Stimulated activated CD8-positive, alpha-beta memory T cell treated with anti-CD3 and anti-CD28 coated beads, Interleukin-7, amount 100 ng/mL, for 1 hour (primary cell): ENCODE data around the gene TEX19.
"Not testable (repeated sequence)": the region's sequence is repeated elsewhere in the genome, so short reads cannot be mapped to it uniquely, and the experiment has no call there.

Experiments used
- DNase-seq, 2 donors: peaks; one replicate each; pipeline ENCODE4 v3.0.0-alpha.2; 2020; ENCODE audit warnings: low read depth in 2 of 2

The TEX19 gene

GRCh38 chr17:82354804-82355308 lies 4.2 kb upstream of the TEX19 start:
- no peak for DNase-seq

- no peak for DNase-seq
Measured at GRCh38 chr17:82355770-82356427, 3.1 kb upstream of the TEX19 start.

- no peak for DNase-seq
Measured at GRCh38 chr17:82356845-82357355, 2.1 kb upstream of the TEX19 start.

GRCh38 chr17:82357394-82357793 lies 1.7 kb upstream of the TEX19 start:
- no peak for DNase-seq

- not testable (repeated sequence) for DNase-seq
Measured at GRCh38 chr17:82359451-82360074, 516 bp downstream of the TEX19 start.

- DNase-seq: no peak
Measured at GRCh38 chr17:82361885-82362633, 3.0 kb downstream of the TEX19 start.

- DNase-seq: no peak
Measured at GRCh38 chr17:82365606-82366295, 6.7 kb downstream of the TEX19 start.

GRCh38 chr17:82366749-82367148 lies 7.7 kb downstream of the TEX19 start:
- DNase-seq: no peak

- DNase-seq: no peak
Measured at GRCh38 chr17:82367724-82368524, 8.9 kb downstream of the TEX19 start.

- DNase-seq: no peak
Measured at GRCh38 chr17:82369211-82369610, 10.2 kb downstream of the TEX19 start.

GRCh38 chr17:82370471-82371332 lies 11.7 kb downstream of the TEX19 start:
- DNase-seq: no peak

GRCh38 chr17:82371333-82372248 lies 12.5 kb downstream of the TEX19 start, which contains the start of gene UTS2R:
UTS2R (plus strand) TSS chr17:82371765; CDS start chr17:82374325, 2,560 bp downstream.
- DNase-seq: no peak

GRCh38 chr17:82372249-82373071 lies 13.4 kb downstream of the TEX19 start:
- DNase-seq: no peak

GRCh38 chr17:82373072-82373452 lies 14.0 kb downstream of the TEX19 start:
- not testable (repeated sequence) for DNase-seq

- no peak for DNase-seq
Measured at GRCh38 chr17:82373731-82374625, 14.9 kb downstream of the TEX19 start.

- DNase-seq: no peak
Measured at GRCh38 chr17:82374626-82375331, 15.7 kb downstream of the TEX19 start.
